ENCODE data around the gene DLGAP4. TPM values are rescaled to one million over a fixed set of nuclear protein-coding genes. Genes with fewer than 3 reads are reported as not detected.

The DLGAP4 gene
- polyA plus RNA-seq, 2 of the 4 experiments (the other 2 are of a cell fraction) = 11.9 to 36.7 TPM

- Histone ChIP-seq H3K9me3 (no peaks in the 10 kb centered on the region), H3K4me1 (peaks cover 15% of the 10 kb centered on the region), H3K4me2 (no peak overlapping the region), H3K27ac (peak overlapping the region in 1 of 2 experiments; percentile 93; a peak in 1 of 6 replicates), H3K4me3 (no peak overlapping the region)
- TF ChIP-seq, protein P1, sequence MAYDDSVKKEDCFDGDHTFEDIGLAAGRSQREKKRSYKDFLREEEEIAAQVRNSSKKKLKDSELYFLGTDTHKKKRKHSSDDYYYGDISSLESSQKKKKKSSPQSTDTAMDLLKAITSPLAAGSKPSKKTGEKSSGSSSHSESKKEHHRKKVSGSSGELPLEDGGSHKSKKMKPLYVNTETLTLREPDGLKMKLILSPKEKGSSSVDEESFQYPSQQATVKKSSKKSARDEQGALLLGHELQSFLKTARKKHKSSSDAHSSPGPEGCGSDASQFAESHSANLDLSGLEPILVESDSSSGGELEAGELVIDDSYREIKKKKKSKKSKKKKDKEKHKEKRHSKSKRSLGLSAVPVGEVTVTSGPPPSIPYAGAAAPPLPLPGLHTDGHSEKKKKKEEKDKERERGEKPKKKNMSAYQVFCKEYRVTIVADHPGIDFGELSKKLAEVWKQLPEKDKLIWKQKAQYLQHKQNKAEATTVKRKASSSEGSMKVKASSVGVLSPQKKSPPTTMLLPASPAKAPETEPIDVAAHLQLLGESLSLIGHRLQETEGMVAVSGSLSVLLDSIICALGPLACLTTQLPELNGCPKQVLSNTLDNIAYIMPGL (CRISPR knock-in tag; IDR thresholded peaks at IDR 0.05; ENCODE audit: borderline replicate concordance) = no peak
- TF ChIP-seq NPAS2 (CRISPR knock-in tag; IDR thresholded peaks at IDR 0.05; ENCODE audit: borderline replicate concordance) (no peak), FOSL2 (IDR thresholded peaks at IDR 0.05) (no peak), FOSL2 (CRISPR knock-in tag; IDR thresholded peaks at IDR 0.05) (no peak), PHF8 (IDR thresholded peaks at IDR 0.05; ENCODE audit: borderline replicate concordance, low read depth) (no peak), NFE2L2 (conservative IDR thresholded peaks at IDR 0.05; ENCODE audit: low read length) (no peak), ZNF302 (CRISPR knock-in tag; IDR thresholded peaks at IDR 0.05) (no peak), HDAC2 (IDR thresholded peaks at IDR 0.05) (no peak), MAZ (IDR thresholded peaks at IDR 0.05; ENCODE audit: borderline replicate concordance, low read depth, low read length) (no peak), FOSB (CRISPR knock-in tag; IDR thresholded peaks at IDR 0.05) (no peak)
- TF ChIP-seq, protein P2, sequence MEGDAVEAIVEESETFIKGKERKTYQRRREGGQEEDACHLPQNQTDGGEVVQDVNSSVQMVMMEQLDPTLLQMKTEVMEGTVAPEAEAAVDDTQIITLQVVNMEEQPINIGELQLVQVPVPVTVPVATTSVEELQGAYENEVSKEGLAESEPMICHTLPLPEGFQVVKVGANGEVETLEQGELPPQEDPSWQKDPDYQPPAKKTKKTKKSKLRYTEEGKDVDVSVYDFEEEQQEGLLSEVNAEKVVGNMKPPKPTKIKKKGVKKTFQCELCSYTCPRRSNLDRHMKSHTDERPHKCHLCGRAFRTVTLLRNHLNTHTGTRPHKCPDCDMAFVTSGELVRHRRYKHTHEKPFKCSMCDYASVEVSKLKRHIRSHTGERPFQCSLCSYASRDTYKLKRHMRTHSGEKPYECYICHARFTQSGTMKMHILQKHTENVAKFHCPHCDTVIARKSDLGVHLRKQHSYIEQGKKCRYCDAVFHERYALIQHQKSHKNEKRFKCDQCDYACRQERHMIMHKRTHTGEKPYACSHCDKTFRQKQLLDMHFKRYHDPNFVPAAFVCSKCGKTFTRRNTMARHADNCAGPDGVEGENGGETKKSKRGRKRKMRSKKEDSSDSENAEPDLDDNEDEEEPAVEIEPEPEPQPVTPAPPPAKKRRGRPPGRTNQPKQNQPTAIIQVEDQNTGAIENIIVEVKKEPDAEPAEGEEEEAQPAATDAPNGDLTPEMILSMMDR (IDR thresholded peaks at IDR 0.05) = no peak
- FAIRE-seq = no peak
- WGBS (ENCODE audit: missing lambda C conversion rate) = 78% methylated on average over 17 of the region's 17 CpGs
- DNase-seq (ENCODE audit: low read depth in 1 of 2, low spot score in 1 of 2) = no peak
- CTCF ChIA-PET = interaction anchor here (0.6 to 1.5 kb wide), 4 partner anchors 11 to 34 kb away, joined by 3 to 5 read pairs (median 3); partner anchors contain the start of genes MYL9 and RAB5IF
- no peak for ATAC-seq
- POLR2A ChIA-PET = no interaction called here
Measured at GRCh38 chr20:36571564-36572504, 265.7 kb downstream of the DLGAP4 start.

- peak overlapping the region; percentile 97 for H3K4me2 ChIP-seq
- peak overlapping the region; percentile 86; the same call in 1 of the 3 replicates for H3K4me3 ChIP-seq
- H3K27ac ChIP-seq = peak overlapping the region; percentile 70 to 93; a peak in 4 of 6 replicates
- H3K4me1 ChIP-seq = peaks cover 15% of the 10 kb centered on the region
- 84% methylated on average over 20 of the region's 20 CpGs for WGBS (ENCODE audit: missing lambda C conversion rate)
- no peak for TF ChIP-seq CEBPB (IDR thresholded peaks at IDR 0.05)
- no peak for TF ChIP-seq HOXB5 (CRISPR knock-in tag; IDR thresholded peaks at IDR 0.05)
- no peak for TF ChIP-seq GATA3 (IDR thresholded peaks at IDR 0.05; ENCODE audit: borderline replicate concordance)
- DNase-seq (ENCODE audit: low read depth in 1 of 2, low spot score in 1 of 2) (peak in 1 of 2 experiments; percentile 19), FAIRE-seq (no peak), ATAC-seq (no peak; a peak in 1 of 6 replicates)
- CTCF ChIA-PET = interaction anchor here (0.6 to 1.2 kb wide), 4 partner anchors 11 to 33 kb away, joined by 3 to 5 read pairs (median 4); partner anchors contain the start of genes MYL9 and RAB5IF
- POLR2A ChIA-PET = no interaction called here
- H3K9me3 ChIP-seq = no peaks in the 10 kb centered on the region
Measured at GRCh38 chr20:36572701-36573102, 266.6 kb downstream of the DLGAP4 start.

DNA sequence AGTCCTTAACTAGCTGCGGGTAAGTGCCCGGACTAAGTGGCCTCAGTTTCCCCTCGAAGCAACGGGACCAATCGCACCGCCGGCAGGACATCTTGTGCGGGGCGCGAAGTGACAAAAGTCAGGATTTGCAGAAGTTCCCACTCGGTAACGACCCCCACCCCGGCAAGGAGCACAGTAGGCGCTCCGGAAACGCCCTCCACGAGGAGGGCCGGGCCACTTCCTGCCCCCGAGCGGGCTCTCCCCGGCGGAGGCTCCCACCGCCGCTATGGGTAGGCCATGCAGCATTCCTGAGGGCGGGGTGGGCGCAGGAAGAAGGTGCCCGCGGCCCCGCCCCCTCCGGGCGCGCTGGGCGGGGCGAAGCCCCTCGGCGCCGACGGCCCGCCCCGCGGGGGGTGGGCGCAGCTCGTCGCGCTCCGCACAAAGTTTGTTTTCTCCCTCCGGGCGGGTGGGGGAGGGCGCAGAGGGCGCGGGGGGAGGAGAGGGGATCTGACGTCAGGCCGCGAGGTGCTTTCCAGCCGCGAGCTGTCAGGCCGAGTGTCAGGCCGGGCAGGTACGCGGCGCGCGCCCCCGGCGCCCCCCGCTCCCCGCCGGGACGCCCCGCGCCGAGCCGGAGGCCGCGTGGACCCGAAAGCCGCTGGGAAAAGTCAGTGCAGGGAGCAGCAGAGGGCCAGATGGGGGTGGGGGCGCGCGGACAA lies 267.1 kb downstream of the DLGAP4 start, which contains the start of gene TGIF2:
TGIF2 (plus strand) TSS at position 495 of the 695 bp plus-strand sequence. CDS start 5,178 bp downstream, outside the sequence.
- ChIA-PET POLR2A (no interaction called here), CTCF (interaction anchor here (0.6 to 1.2 kb wide), 4 partner anchors 11 to 32 kb away, joined by 3 to 5 read pairs (median 4); partner anchors contain the start of gene RAB5IF)
- H3K4me3 ChIP-seq = peak within 1 kb of the TSS; percentile 86
- FAIRE-seq (no peak), DNase-seq (ENCODE audit: low read depth in 1 of 2, low spot score in 1 of 2) (peak; percentile 55 to 71), ATAC-seq (peak; percentile 71 to 73)
- 0 out of 2 replicates have a peak, but pooled peaks have one; percentile 42 for TF ChIP-seq HOXB5 (CRISPR knock-in tag; IDR thresholded peaks at IDR 0.05)
- TF ChIP-seq EHF (CRISPR knock-in tag; IDR thresholded peaks at IDR 0.05) = no peak
- TF ChIP-seq MAX (IDR thresholded peaks at IDR 0.05) = 0 out of 2 replicates have a peak, but pooled peaks have one; percentile 23
- no peak for TF ChIP-seq SMC3 (IDR thresholded peaks at IDR 0.05)
- TF ChIP-seq CHD4 (IDR thresholded peaks at IDR 0.05; ENCODE audit: borderline replicate concordance) = no peak
- TF ChIP-seq, protein P1 (CRISPR knock-in tag; IDR thresholded peaks at IDR 0.05; ENCODE audit: borderline replicate concordance) = no peak
- TF ChIP-seq RFX5 (IDR thresholded peaks at IDR 0.05) = no peak
- no peak for TF ChIP-seq ZC3H11A (IDR thresholded peaks at IDR 0.05)
- peak; percentile 99 for TF ChIP-seq MAZ (IDR thresholded peaks at IDR 0.05; ENCODE audit: borderline replicate concordance, low read depth, low read length)
- no peak for TF ChIP-seq EHMT2 (IDR thresholded peaks at IDR 0.05; ENCODE audit: low read depth)
- peak within 1 kb of the TSS; percentile 97 for H3K4me2 ChIP-seq
- H3K4me1 ChIP-seq = peaks cover 15% of the 10 kb centered on the region
- WGBS (ENCODE audit: missing lambda C conversion rate) = 29% methylated on average over 31 of the region's 80 CpGs
- peak within 1 kb of the TSS; percentile 70 to 93 for H3K27ac ChIP-seq
- no peaks in the 10 kb centered on the region for H3K9me3 ChIP-seq
